Fibroblast of skin of abdomen (primary cell): ENCODE measurements around the gene FZR1.
A peak's percentile ranks its signal among the peaks of the same experiment; 100 is the strongest.

Experiments used
- DNase-seq: peaks from one replicate; pipeline ENCODE4 v3.0.0-alpha.2; 2013

Gene FZR1

DNA sequence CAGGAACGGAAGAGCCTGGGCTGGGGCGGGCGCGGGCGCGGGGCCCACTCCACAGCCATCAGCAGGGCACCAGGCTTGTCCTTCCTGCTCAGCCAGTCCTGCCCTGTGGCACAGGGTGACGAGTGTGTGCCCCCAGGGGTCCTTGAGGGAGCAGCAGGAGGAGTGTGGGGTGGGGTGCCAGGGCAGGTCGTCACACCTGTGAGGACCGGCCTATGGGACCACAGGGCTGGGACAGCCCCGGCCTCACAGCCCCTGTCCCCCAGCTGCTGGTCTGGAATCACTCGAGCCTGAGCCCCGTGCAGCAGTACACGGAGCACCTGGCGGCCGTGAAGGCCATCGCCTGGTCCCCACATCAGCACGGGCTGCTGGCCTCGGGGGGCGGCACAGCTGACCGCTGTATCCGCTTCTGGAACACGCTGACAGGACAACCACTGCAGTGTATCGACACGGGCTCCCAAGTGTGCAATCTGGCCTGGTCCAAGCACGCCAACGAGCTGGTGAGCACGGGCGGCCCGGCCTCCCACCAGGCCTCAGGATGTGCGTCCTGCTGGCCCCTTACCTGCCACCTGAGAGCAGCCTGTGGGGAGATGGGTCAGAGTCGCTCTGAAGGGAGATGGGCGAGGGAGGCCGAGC lies 26.2 kb downstream of the FZR1 start:
- no peak for DNase-seq

DNA sequence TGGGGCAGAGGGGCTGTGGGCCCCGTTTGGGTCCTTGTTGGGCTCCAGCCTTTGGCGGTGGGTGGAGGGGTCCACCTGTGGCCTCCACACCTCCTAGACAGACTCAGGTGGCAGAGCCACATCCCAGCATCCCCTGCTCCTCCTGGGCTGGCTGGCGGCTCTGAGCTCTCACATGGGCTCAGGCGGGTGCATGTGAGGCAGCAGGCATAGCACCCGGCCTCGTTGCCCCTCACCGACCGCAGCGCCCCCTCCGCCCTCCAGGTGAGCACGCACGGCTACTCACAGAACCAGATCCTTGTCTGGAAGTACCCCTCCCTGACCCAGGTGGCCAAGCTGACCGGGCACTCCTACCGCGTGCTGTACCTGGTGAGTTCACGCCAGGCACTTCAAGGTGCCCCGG lies 26.9 kb downstream of the FZR1 start:
- DNase-seq, result no peak

DNA sequence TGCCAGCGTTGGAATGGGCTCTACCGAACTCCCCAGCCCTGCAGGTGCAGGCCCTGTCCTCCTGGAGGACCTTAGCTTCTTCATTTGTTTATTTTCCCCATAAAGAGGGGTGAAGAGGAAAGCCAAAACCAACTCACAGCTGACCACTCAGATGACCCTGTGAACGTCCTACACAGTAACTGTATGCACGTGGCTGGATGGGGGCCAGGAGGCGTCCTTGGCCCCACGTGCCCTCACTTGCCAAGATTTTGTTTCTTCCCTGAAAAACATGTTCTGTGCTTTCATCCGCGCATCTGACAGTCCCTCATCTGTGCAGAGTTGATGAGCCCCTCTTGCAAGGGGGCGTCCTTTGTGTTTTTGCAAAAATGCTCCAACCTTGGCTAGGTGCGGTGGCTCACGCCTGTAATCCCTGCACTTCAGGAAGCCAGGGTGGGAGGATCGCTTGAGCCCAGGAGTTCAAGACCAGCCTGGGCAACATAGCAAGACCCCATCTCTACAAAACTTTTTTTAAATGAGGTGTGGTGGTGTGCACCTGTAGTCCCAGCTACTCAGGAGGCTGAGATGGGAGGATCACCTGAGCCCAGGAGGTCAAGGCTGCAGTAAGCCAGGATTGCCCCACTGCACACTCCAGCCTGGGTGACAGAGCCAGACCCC lies 27.6 kb downstream of the FZR1 start:
- DNase-seq, result no peak

DNA sequence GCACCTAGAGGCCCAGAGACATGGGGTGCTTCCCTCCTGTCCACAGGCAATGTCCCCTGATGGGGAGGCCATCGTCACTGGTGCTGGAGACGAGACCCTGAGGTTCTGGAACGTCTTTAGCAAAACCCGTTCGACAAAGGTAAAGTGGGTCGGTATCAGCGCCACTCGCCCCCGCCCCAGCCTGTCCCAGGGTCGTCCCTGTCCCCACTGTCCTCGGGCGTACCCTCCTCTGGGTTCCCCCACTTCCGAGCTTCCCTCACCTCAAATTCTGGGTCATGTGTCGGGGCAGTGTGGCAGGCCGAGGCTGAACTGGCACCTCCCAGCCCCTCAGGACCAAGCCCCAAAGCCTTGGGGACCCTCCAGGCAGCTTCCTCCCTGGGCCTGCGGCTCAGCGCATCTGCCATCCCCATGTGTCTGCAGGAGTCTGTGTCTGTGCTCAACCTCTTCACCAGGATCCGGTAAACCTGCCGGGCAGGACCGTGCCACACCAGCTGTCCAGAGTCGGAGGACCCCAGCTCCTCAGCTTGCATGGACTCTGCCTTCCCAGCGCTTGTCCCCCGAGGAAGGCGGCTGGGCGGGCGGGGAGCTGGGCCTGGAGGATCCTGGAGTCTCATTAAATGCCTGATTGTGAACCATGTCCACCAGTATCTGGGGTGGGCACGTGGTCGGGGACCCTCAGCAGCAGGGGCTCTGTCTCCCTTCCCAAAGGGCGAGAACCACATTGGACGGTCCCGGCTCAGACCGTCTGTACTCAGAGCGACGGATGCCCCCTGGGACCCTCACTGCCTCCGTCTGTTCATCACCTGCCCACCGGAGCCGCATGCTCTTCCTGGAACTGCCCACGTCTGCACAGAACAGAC lies 28.5 kb downstream of the FZR1 start:
- DNase-seq, result no peak

DNA sequence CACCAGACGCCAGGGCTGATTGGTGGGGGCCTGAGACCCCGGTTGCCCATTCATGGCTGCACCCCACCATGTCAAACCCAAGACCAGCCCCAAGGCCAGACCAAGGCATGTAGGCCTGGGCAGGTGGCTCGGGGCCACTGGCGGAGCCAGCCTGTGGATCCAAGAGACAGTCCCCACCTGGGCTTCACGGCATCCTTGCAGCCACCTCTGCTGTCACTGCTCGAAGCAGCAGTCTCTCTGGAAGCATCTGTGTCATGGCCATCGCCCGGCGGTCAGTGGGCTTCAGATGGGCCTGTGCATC lies 29.1 kb downstream of the FZR1 start:
- DNase-seq, result no peak

DNA sequence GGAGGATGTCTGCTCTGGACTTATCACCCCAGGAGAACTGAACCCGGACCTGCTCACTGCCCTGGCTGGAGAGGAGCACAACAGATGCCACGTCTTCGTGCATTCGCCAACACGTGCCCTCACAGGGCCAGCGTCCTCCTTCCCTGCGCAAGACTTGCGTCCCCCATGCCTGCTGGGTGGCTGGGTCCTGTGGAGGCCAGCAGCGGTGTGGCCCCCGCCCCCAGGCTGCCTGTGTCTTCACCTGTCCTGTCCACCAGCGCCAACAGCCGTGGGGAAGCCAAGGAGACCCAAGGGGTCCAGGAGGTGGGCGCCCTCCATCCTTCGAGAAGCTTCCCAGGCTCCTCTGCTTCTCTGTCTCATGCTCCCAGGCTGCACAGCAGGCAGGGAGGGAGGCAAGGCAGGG lies 29.5 kb downstream of the FZR1 start:
- DNase-seq, result no peak

DNA sequence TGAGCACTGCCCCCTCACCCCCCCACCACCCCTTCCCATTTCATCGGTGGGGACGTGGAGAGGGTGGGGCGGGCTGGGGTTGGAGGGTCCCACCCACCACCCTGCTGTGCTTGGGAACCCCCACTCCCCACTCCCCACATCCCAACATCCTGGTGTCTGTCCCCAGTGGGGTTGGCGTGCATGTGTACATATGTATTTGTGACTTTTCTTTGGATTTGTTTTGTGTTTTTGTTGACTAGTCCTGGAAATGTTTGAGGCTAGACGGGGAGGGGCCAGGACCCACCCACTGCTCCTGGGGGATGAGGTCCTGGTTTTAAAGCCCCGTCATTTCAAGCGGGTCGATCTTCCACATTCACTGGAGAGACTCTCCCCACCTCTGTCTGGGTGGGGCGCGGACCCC lies 29.9 kb downstream of the FZR1 start:
- no peak for DNase-seq

DNA sequence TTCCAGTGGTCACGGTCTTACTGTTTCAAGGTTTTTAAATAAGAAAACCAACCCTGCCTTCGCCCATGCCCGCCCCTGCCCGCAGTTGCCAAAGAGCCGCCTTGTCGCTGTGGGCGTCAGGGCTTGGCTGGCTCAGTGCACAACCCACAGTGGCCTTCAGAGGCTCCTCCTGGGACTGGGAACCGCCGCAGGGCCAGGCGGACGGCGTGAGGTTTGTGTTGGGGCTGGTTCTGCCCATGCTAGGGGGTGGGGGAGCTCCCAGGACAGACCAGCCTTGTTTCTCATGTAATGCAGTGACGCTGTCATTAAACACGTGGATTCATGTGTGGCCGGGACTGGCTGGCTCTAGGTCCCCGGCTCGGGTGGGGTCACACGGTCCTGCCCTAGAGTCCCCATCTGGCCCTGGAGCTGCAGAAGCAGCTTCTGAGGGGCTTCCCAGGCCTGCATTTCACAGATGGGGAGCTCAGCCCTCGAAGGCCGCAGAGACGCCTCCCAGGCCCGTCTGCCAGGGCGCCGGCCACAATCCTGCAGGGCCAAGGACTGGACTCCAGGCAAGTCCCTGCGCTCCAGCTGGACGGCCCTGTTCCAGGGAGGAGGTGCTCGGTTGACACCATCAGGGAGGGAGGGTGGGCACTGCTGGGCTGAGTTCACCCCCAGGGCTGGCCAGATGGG lies 30.5 kb downstream of the FZR1 start:
- no peak for DNase-seq

DNA sequence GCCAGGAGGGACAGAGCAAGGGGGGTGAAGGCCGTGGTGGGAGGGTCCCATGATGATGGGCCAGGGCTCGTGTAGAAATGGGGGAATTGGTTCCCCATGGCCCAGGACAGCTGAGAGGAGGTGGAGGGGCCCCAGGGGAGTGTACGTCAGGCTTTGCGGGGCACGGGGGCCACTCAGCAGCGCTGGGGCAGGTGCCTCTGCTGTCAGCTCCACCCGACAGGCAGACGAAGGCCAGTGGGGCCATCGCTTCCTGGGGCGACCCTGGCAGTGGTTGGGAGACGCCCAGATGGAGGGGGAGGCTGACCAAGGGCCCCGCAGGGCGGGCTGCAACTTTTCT lies 31.0 kb downstream of the FZR1 start:
- DNase-seq, result no peak

DNA sequence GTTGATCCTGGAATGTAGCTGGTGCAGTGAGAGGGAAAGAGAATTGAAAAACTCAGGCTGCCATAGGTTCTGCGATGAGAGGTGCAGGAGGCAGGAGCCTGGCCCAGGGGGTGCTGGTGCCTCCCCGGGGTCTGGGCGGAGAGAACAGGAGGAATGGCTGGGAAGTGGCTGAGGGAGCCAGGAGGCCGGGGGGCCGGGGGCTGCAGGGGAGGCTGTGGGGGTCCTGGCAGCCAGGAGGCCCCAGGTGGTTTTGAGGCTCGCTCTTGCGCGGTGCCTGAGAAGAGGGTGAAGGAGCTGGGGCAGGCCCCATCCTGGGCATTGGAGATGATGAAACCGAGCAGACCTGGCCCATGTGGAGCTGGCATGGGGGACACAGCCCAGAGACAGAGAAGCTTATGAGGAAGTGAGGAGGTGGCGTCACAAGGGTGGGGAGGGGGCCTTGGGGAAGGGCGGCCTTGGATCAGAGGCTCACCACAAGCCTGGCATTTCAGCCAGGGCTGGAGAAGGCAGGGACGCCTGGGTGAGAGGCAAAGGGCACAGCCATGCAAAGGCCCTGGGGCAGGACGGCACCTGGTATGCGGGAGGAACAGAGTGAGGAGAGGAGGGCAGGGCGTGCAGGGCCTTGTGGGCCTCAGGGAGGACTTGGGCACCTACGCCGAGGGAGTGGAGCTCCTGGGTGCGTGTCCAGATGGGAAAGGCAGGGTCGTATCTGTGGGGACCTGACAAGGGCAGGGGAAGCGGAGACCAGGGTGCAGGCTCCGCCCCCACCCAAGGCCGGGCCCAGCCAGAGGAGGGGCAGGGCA lies 31.5 kb downstream of the FZR1 start:
- DNase-seq, result no peak

DNA sequence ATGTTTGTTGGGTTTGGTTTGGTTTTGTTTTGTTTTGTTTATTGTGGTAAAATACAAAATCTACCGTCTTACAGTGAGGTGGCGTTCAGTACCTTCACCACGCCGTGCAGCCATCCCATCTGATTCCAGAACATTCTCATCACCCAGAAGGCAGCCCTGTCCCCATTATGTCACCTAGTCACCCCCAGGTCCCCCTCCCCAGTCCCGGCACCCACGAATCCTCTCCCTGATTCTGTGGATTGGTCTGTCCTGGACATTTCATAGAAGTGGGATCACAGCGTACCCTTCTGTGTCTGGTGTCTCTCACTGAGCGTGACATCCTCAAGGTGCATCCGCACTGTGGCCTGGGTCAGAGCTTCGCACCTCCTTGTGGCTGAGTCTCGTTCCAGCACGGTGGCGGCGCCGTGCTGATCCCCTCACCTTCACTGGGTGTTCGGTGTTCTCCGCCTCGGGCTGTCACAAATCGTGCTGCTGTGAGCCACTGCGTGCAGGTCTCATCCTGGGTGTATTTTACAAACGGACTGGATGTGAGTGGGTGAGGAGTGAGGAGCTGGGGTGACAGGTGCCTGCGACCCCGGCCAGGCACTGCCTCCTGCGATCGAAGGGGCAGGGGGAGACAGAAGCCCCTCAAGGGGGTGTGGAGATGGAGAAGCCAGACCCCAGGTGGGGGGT lies 32.3 kb downstream of the FZR1 start:
- DNase-seq, result no peak

DNA sequence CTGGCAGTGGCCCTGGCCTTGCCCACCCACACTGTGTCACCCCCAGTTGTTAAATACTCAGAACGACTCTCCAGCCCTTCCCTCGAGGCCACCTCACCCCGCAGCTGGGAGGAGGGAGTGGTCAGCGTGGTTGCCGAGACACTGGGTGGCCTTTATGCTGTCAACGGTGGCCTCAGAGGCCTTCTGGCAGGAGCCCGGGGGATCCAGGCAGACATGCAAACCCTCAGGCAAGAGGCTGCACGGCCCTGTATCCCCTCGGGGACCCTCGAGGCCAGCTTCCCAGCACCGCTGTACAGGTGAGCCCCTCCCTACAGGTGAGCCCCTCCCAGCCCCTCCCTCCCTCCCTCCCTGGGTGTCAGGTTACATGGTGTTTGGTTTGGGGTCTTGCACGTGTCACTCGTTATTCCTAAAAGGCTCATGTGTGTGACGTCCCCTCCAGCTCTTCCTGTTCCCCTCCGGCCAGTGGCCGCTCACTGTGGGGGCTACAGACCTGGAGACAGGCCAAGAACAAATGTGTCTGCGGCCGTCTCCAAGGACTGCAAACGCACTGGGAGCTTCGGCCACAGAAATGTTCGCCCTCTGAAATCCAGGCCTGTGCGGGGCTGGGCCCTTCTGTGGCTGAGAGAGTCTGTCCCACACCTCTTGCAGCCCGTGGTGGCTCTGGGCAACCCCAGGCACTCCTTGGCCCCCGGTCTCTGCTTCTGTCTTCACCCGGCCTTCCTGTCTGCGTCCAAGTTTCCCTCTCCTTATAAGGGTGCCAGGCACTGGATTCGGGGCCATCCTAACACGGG lies 33.0 kb downstream of the FZR1 start, which contains the start of gene TEKTIP1:
TEKTIP1 (plus strand) TSS at position 210 of the 791 bp plus-strand sequence; CDS start at position 214, 4 bp downstream.
- DNase-seq, result no peak

DNA sequence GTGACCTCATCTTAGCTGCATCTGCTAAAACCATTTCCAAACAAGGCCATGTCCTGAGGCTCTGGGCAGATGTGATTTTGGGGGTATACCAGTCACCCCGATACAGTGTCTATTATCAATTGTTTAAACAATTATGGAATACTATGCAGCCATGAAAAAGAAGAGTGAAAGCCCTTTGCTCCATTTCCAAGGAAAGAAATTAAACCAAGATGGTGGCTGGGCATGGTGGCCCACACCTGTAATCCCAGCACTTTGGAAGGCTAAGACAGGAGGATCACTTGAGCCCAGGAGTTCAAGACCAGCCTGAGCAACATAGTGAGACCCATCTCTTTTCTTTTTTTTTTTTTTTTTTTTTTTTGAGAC lies 33.6 kb downstream of the FZR1 start:
- no peak for DNase-seq

DNA sequence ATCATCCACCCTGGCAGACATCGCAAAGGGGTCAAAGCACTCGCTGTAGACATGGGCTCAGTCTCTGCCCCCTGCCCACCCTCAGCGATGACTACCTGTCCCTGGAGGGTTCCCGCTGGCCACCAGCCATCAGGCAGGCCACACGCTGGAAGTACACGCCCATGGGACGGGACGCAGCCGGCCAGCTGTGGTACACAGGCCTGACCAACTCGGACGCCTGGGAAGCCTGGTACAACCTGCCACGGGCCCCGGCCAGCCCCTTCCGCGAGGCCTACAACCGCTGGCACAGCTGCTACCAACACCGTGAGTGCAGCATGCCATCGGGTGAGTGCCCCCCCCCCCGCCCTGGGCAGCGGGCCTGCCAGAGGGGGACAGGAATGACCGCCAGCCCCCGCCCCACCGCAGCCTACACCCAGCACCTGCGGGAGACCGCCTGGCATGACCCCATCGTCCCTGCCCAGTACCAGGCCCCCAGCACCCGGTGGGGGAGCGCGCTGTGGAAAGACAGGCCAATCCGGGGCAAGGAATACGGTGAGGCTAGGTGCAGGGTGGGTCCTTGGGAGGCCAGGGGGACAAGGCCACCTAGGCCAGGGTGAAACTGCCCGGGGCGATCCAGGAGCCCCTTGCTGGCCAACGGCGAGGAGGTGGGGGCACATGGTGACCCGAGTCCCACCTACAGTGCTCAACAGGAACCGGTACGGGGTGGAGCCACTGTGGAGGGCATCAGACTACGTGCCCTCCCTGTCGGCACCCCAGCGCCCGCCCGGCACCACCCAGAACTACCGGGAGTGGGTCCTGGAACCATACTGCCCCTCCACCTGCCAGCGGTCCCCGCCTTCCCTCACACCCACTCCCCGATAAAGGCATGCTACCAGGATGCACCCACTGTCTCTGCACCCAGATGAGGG lies 37.3 kb downstream of the FZR1 start:
- DNase-seq, result no peak

DNA sequence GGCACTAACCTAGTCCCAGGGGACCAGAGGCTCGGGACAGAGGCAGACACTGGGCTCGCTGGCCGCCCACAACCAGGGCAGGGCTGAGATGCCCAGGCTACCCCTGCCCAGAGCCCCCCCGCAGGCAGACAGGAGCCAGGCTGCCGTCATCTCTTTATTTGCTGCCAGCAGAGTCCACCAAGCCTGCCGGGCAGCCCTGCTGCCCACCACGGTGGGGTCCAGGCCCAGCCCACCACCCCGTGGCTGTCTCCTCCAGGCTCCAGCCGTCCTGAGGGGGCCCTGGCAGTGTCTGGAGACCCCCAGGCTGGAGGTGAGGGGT lies 37.9 kb downstream of the FZR1 start:
- no peak for DNase-seq

DNA sequence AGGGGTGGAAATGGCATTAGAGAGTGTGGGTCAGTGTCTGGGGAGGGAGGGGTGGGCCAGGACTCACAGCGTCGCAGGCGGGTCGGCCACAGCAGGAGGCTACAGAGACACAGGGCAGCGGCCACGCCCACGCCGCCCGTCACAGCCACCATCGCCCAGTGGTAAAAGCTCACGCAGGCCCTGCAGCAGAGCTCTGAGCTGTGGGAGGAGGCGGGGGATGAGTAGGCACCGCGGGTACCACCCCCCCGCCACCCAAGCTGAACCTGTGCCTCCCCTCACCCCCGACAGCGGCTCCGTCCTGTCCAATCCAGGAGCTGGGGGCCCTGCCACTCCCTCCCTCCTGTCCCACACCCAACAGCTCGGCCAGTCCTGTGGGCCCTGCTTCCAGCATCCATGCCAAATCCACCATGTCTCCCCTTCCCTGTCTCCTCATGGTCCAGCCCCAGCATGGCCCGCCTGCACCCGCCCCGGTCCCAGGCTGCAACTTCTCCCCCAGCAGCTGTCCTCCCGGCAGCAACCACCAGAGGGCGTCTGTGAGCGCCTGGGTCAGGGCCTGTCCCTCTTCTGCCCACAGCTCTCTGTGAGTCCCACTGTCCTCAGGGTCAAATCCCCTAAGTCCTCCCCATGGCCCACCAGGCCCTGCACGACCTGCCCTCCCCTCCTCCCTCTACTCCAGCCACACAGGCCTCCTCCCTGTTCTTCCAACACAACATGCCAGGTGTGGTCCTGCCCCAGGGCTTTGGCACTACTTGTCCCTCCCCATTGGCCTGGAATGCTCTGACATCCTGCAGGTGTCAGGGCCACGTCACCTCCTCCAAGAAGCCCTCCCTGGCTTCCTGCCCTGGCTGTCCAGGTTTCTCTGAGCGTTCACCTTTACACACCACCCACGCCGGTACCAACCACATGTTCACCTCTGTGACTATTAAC lies 38.9 kb downstream of the FZR1 start:
- DNase-seq, result peak; percentile 27

DNA sequence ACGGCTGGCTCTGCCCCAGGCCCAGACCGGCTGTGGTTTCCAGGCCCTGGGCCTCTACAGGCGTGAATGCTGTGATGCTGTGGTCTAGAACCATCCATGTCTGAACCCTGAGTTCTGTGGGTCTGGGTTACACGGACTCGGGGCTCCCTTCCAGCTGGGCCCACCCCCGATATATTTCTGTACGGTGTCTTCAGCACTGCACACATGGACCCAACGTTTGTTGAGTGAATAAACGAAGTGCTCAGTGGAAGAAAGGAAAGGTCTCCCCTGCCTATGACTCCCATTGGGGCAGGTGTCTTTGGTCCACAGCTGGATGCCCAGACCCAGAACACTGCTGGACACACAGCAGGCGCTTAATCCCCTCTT lies 39.5 kb downstream of the FZR1 start:
- no peak for DNase-seq

DNA sequence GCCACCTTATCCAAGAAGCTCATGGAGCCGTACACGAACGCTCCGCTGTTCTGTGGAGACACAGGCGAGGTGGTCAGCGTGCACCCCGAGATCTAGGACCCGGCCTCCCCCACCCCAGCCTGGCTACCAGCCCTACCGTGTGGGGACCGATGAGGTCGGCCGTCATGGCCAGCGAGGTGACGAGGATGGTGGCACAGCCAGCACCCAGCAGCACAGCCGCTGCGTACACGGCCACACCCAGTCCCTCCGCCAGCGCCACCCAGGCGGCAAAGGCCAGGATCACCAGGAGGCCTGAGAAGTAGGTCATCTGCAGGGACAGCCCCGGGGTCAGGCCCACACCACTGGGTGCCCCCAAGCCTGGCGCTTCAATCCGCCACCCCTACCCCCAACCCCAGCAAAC lies 40.0 kb downstream of the FZR1 start:
- DNase-seq, result no peak

DNA sequence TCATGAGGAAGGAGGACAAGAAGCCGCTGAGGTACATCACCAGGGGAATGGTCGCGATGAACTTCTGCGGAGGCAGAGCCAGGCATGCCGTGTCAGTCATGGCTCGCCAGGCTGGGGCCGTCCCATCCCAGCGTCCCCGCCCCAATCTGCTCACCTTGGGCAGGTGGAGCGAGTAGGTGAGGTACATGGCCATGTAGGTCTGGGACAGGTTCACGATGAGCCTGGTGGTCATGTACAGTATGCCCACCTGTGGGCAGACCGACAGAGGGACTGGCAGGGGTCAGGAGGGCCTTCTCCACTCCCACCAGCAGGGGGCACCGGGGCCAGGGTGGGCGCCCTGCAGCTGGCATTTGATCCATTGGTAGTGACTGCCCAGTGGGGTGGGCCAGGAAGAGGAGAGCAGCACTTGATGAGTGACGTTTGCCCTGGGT lies 41.2 kb downstream of the FZR1 start:
- DNase-seq, result no peak
